GM18499 (cell line): ENCODE results near the gene NDUFS3.

Experiments used
- ATAC-seq: cut with Tn5 transposase; IDR thresholded peaks from one replicate; pipeline ENCODE4 v1.9.1; 2021; ENCODE audit warnings: moderate number of reproducible peaks; ENCODE audit not compliant: insufficient read depth, unreplicated experiment

Gene NDUFS3

GRCh38 chr11:47589118-47589517 is 10.2 kb downstream of the NDUFS3 start:
- ATAC-seq = no peak

- no peak for ATAC-seq
These were observed 10.7 kb downstream of the NDUFS3 start for GRCh38 chr11:47589584-47589976.

GRCh38 chr11:47589977-47590861 is 11.3 kb downstream of the NDUFS3 start:
- no peak for ATAC-seq

- no peak for ATAC-seq
These were observed 12.9 kb downstream of the NDUFS3 start for GRCh38 chr11:47591764-47592163.

- ATAC-seq = no peak
These were observed 13.4 kb downstream of the NDUFS3 start for GRCh38 chr11:47592251-47592650.

- ATAC-seq = no peak
These were observed 14.1 kb downstream of the NDUFS3 start for GRCh38 chr11:47592970-47593369.

- ATAC-seq = no peak
These were observed 14.6 kb downstream of the NDUFS3 start for GRCh38 chr11:47593492-47593933.

GRCh38 chr11:47593934-47594855 is 15.3 kb downstream of the NDUFS3 start, which contains the start of gene C1QTNF4:
TSS of gene C1QTNF4 (minus strand) at chr11:47594411. CDS start at chr11:47590810, 3,601 bp downstream.
- no peak for ATAC-seq

- ATAC-seq = no peak
These were observed 16.2 kb downstream of the NDUFS3 start for GRCh38 chr11:47595029-47595428.

- no peak for ATAC-seq
These were observed 17.1 kb downstream of the NDUFS3 start for GRCh38 chr11:47595967-47596366.

- ATAC-seq = no peak
These were observed 21.0 kb downstream of the NDUFS3 start for GRCh38 chr11:47599902-47600301.

- no peak for ATAC-seq
These were observed 24.4 kb downstream of the NDUFS3 start for GRCh38 chr11:47603295-47603694.

- no peak for ATAC-seq
These were observed 27.0 kb downstream of the NDUFS3 start for GRCh38 chr11:47605921-47606320.

GRCh38 chr11:47606731-47607130 is 27.9 kb downstream of the NDUFS3 start:
- ATAC-seq = no peak

- no peak for ATAC-seq
These were observed 28.5 kb downstream of the NDUFS3 start for GRCh38 chr11:47607380-47607779.

GRCh38 chr11:47609675-47610074 is 30.8 kb downstream of the NDUFS3 start:
- no peak for ATAC-seq

GRCh38 chr11:47611348-47611794 is 32.5 kb downstream of the NDUFS3 start:
- ATAC-seq = peak; percentile 79

GRCh38 chr11:47615249-47615648 is 36.4 kb downstream of the NDUFS3 start:
- ATAC-seq = no peak

- no peak for ATAC-seq
These were observed 38.0 kb downstream of the NDUFS3 start for GRCh38 chr11:47616726-47617416.

- no peak for ATAC-seq
These were observed 38.5 kb downstream of the NDUFS3 start for GRCh38 chr11:47617417-47617809.
